HepG2 (cell line): Measurements from ENCODE around the gene ADAMTS16. TPM values are rescaled to one million over a fixed set of nuclear protein-coding genes. Genes with fewer than 3 reads are reported as not detected.

Experiments
- ATAC-seq: fragments of 200-7000 bp; cut with Tn5 transposase; 3 replicates; pipeline ENCODE4 v1.9.1; 2020; ENCODE audit warnings: mild to moderate bottlenecking, moderate library complexity
- BruUV-seq: library from RNA; stranded (reverse); fragments of 400-500 nt; replicated peaks from 2 replicates; lab custom pipeline; 2021; lab: Mats Ljungman, UMichigan
- CTCF ChIA-PET: fragments of 300-600 bp; formaldehyde crosslinking; extraction: SDS; loops from one replicate; lab custom pipeline; 2021; ENCODE audit warnings: low total read pairs, inconsistent platforms, low intra/inter-chr PET ratio; lab: Yijun Ruan, JAX
- POLR2A ChIA-PET: fragments of 350-600 bp; sonication (Branson Sonifier 250); formaldehyde crosslinking; loops from one replicate; lab custom pipeline; 2020; ENCODE audit warnings: antibody characterized with exemption, inconsistent platforms; lab: Yijun Ruan, JAX
- DNase-seq: peaks from one replicate; pipeline ENCODE4 v3.0.0-alpha.2; 2015; ENCODE audit warnings: low spot score
- FAIRE-seq: peaks from 3 replicates; lab custom pipeline; 2011; peaks lifted over from hg19 to GRCh38; lab: Jason Lieb, UNC
- H2AFZ ChIP-seq: one replicate; pipeline ENCODE4 v1.6.1; 2011; ENCODE audit warnings: low read length, inconsistent platforms
- H3K27ac ChIP-seq: fragments of 300-600 bp; 3 replicates; pipeline ENCODE4 v1.8.0; 2011; ENCODE audit warnings: mixed run types, mild to moderate bottlenecking, mixed read lengths, low read length, inconsistent platforms; ENCODE audit not compliant: insufficient read depth; ENCODE audit errors: extremely low read length
- H3K27me3 ChIP-seq, 2 experiments: fragments of 200-600 bp in 1 of 2; 2 replicates in 1 of 2; 3 replicates in 1 of 2; pipeline versions ENCODE4 v1.6.0 to v1.8.0; 2011; ENCODE audit warnings: low read length in 2 of 2, mild to moderate bottlenecking in 2 of 2, moderate library complexity in 2 of 2, inconsistent platforms in 1 of 2; ENCODE audit not compliant: insufficient read depth in 2 of 2, control insufficient read depth in 1 of 2
- H3K36me3 ChIP-seq, 2 experiments: fragments of 200-600 bp in 1 of 2; replicated peaks in 1 of 2; 2 replicates in 1 of 2; 3 replicates in 1 of 2; pipeline versions ENCODE4 v1.5.1 to v1.8.0; 2011; ENCODE audit warnings: low read length in 2 of 2, inconsistent platforms in 1 of 2; ENCODE audit not compliant: insufficient read depth in 2 of 2, control insufficient read depth in 1 of 2
- H3K4me1 ChIP-seq: 2 replicates; pipeline ENCODE4 v1.5.1; 2012; ENCODE audit warnings: low read length, inconsistent platforms; ENCODE audit not compliant: insufficient read depth
- H3K4me2 ChIP-seq: 2 replicates; pipeline ENCODE4 v1.6.0; 2011; ENCODE audit warnings: low read depth, low read length, inconsistent platforms
- H3K4me3 ChIP-seq, 3 experiments: fragments of 200-600 bp in 1 of 3; sonication (generic), shearing (Covaris generic) in 1 of 3; replicated peaks in 1 of 3; 2 replicates each; pipeline ENCODE4 v1.5.1; 2011 to 2016; ENCODE audit warnings: low read length in 3 of 3, inconsistent platforms in 2 of 3, low read depth in 2 of 3, mild to moderate bottlenecking in 2 of 3, control low read depth in 1 of 3, mixed read lengths in 1 of 3; ENCODE audit not compliant: insufficient read depth in 1 of 3
- H3K79me2 ChIP-seq: one replicate; pipeline ENCODE4 v1.6.1; 2011; ENCODE audit warnings: low read length, inconsistent platforms; ENCODE audit not compliant: insufficient read depth
- H3K9ac ChIP-seq: 2 replicates; pipeline ENCODE4 v1.6.0; 2011; ENCODE audit warnings: mild to moderate bottlenecking, low read depth, low read length, inconsistent platforms; ENCODE audit not compliant: insufficient read depth
- H3K9me3 ChIP-seq: 2 replicates; pipeline ENCODE4 v1.5.1; 2012; ENCODE audit warnings: mild to moderate bottlenecking, low read length
- H4K20me1 ChIP-seq: 2 replicates; pipeline ENCODE4 v1.6.0; 2011; ENCODE audit warnings: inconsistent platforms, mild to moderate bottlenecking, low read length, moderate library complexity; ENCODE audit not compliant: insufficient read depth
- AKAP8 ChIP-seq: sonication (generic); formaldehyde crosslinking; IDR thresholded peaks from 2 replicates; pipeline ENCODE4 v1.5.1; 2020; ENCODE audit warnings: mild to moderate bottlenecking, missing genetic modification reagents
- FLYWCH1 ChIP-seq: sonication (generic); formaldehyde crosslinking; IDR thresholded peaks from 2 replicates; pipeline ENCODE4 v1.8.1; 2023; ENCODE audit warnings: mild to moderate bottlenecking, missing genetic modification reagents
- GFI1 ChIP-seq: sonication (generic); formaldehyde crosslinking; IDR thresholded peaks from 2 replicates; pipeline ENCODE4 v1.5.0; 2020; ENCODE audit warnings: missing genetic modification reagents, mild to moderate bottlenecking, borderline replicate concordance
- HMGXB3 ChIP-seq: sonication (generic); formaldehyde crosslinking; IDR thresholded peaks from 2 replicates; pipeline ENCODE4 v1.4.0; 2020; ENCODE audit warnings: missing genetic modification reagents, borderline replicate concordance
- JARID2 ChIP-seq: sonication (generic); formaldehyde crosslinking; IDR thresholded peaks from 2 replicates; pipeline ENCODE4 v1.8.1; 2023; ENCODE audit warnings: missing genetic modification reagents, inconsistent platforms; ENCODE audit not compliant: insufficient replicate concordance
- RBM22 ChIP-seq: fragments of 200-400 bp; formaldehyde crosslinking; optimal IDR thresholded peaks from 2 replicates; pipeline ENCODE3; 2017; ENCODE audit warnings: mild to moderate bottlenecking, low read length, moderate library complexity
- REST ChIP-seq, 2 experiments: IDR thresholded peaks; 2 replicates each; pipeline ENCODE4 v1.6.1; 2011 to 2012; ENCODE audit warnings: low read length in 2 of 2, borderline replicate concordance in 1 of 2, low read depth in 1 of 2, mild to moderate bottlenecking in 1 of 2, moderate library complexity in 1 of 2
- SALL2 ChIP-seq: sonication (generic); formaldehyde crosslinking; IDR thresholded peaks from 2 replicates; pipeline ENCODE4 v1.8.1; 2023; ENCODE audit warnings: mild to moderate bottlenecking, missing genetic modification reagents, inconsistent platforms
- SATB2 ChIP-seq: sonication (generic); formaldehyde crosslinking; IDR thresholded peaks from 2 replicates; pipeline ENCODE4 v1.5.0; 2020; ENCODE audit warnings: missing genetic modification reagents
- ZNF75D ChIP-seq: sonication (generic); formaldehyde crosslinking; IDR thresholded peaks from 2 replicates; pipeline ENCODE4 v1.8.1; 2023; ENCODE audit warnings: missing genetic modification reagents, mild to moderate bottlenecking, borderline replicate concordance
- WGBS: methylation state at CpG from one replicate; pipeline ENCODE4 v1.1.6; 2017; ENCODE audit warnings: low lambda C conversion rate; 5-methylcytosine and 5-hydroxymethylcytosine counted together
- in situ Hi-C: cut with HindIII; loops from 2 replicates; pipeline ENCODE4 v1.10.0; 2017; ENCODE audit warnings: low pct_unique_long_range_greater_than_20kb; ENCODE audit not compliant: extremely low pct_ligation_motif_present
- intact Hi-C: fragments of 100-400 bp; cut with micrococcal nuclease; formaldehyde crosslinking; loops from one replicate; pipeline ENCODE4 v1.10.0; 2022; ENCODE audit not compliant: unreplicated experiment
- polyA plus RNA-seq, 8 experiments: library from polyadenylated mRNA; depleted of rRNA in 3 of 8; stranded (reverse) in 7 of 8; unstranded in 1 of 8; fragments of >200 nt; fragmentation: Illumina TruSeq in 4 of 8; extraction: Trizol in 4 of 8; gene quantifications; 2 replicates each; pipeline versions ENCODE4 v1.2.1 to v1.2.3, GENCODE V29; 2011 to 2016; ENCODE audit warnings: low read depth in 4 of 8, missing spikeins in 1 of 8, mixed read lengths in 1 of 8; ENCODE audit not compliant: insufficient read depth in 1 of 8
- total RNA-seq, 5 experiments: library from RNA; depleted of rRNA; stranded (reverse); fragments of >200 nt; fragmentation: Illumina TruSeq; extraction: Trizol; gene quantifications; 2 replicates each; pipeline ENCODE4 v1.2.3, GENCODE V29; 2016; ENCODE audit warnings: low read depth in 1 of 5

ADAMTS16 gene
- total and polyA plus RNA-seq, 2 of the 13 experiments (the other 11 are each of a cell fraction or from before 2014, with no cell fraction given) = 0.02 to 0.03 TPM

GRCh38 chr5:5182508-5183188 lies 42.5 kb downstream of the ADAMTS16 start:
- ChIA-PET CTCF (no interaction called here), POLR2A (no interaction called here)
- H3K4me1 ChIP-seq = peaks cover 10% of the 10 kb centered on the region
- H3K4me2 ChIP-seq = no peak overlapping the region
- H2AFZ ChIP-seq = no peak overlapping the region
- H3K4me3 ChIP-seq = no peak overlapping the region
- no peak for DNase-seq
- no peaks in the 10 kb centered on the region for H3K79me2 ChIP-seq
- no peak for ATAC-seq
- H3K27me3 ChIP-seq = no peaks in the 10 kb centered on the region; a peak in 1 of 5 replicates
- no peaks in the 10 kb centered on the region for H3K36me3 ChIP-seq
- H4K20me1 ChIP-seq = no peaks in the 10 kb centered on the region
- no peak overlapping the region for H3K27ac ChIP-seq
- no peak overlapping the region for H3K9ac ChIP-seq
- BruUV-seq = no TSS peak
- no peaks in the 10 kb centered on the region for H3K9me3 ChIP-seq
- in situ Hi-C loops = no loop called here
- FAIRE-seq = no peak
- intact Hi-C loops = no loop called here
- 42% methylated on average over 5 of the region's 5 CpGs for WGBS
- no peak for TF ChIP-seq FLYWCH1 (CRISPR knock-in tag)
- TF ChIP-seq JARID2 (CRISPR knock-in tag) = no peak
- TF ChIP-seq REST (IDR thresholded peaks at IDR 0.05; ENCODE audit: borderline replicate concordance in 1 of 2, low read depth in 1 of 2, low read length in 2 of 2) = no peak
- TF ChIP-seq RBM22 = no peak
- TF ChIP-seq AKAP8 (CRISPR knock-in tag) = no peak
- no peak for TF ChIP-seq HMGXB3 (CRISPR knock-in tag)
- TF ChIP-seq GFI1 (CRISPR knock-in tag) = no peak
- TF ChIP-seq ZNF75D (CRISPR knock-in tag) = no peak
- TF ChIP-seq SALL2 = no peak
- no peak for TF ChIP-seq SATB2 (CRISPR knock-in tag)
